GM23338 (cell line): ENCODE results near the gene CIZ1. TPM values are rescaled to one million over a fixed set of nuclear protein-coding genes. Genes with fewer than 3 reads are reported as not detected.

Experiments used
- ATAC-seq: fragments of 200-7000 bp; cut with Tn5 transposase; 3 replicates; pipeline ENCODE4 v1.9.1; 2020
- DNase-seq: peaks from one replicate; pipeline ENCODE4 v3.0.0-alpha.2; 2015; ENCODE audit warnings: low spot score
- H2AFZ ChIP-seq: fragments of 200-600 bp; sonication (generic); 2 replicates; pipeline ENCODE4 v1.8.0; 2016; ENCODE audit warnings: antibody characterized with exemption, mild to moderate bottlenecking, moderate library complexity
- H3F3A ChIP-seq: fragments of 200-600 bp; sonication (generic); replicated peaks from 2 replicates; pipeline ENCODE4 v1.8.0; 2017; ENCODE audit warnings: antibody characterized with exemption, mixed run types, low read depth
- H3K27ac ChIP-seq: fragments of 200-600 bp; sonication (generic); 2 replicates; pipeline ENCODE4 v1.6.1; 2016; ENCODE audit warnings: low read depth
- H3K27me3 ChIP-seq: fragments of 200-600 bp; sonication (generic); 2 replicates; pipeline ENCODE4 v1.8.0; 2016; ENCODE audit warnings: mild to moderate bottlenecking, mixed run types, moderate library complexity; ENCODE audit not compliant: insufficient read depth
- H3K36me3 ChIP-seq: fragments of 200-600 bp; sonication (generic); 2 replicates; pipeline ENCODE4 v1.8.0; 2016; ENCODE audit warnings: mild to moderate bottlenecking; ENCODE audit not compliant: insufficient read depth
- H3K4me1 ChIP-seq: fragments of 200-600 bp; sonication (generic); 2 replicates; pipeline ENCODE4 v1.8.0; 2016; ENCODE audit warnings: mild to moderate bottlenecking, moderate library complexity; ENCODE audit not compliant: insufficient read depth
- H3K4me2 ChIP-seq: fragments of 200-600 bp; sonication (generic); 2 replicates; pipeline ENCODE4 v1.7.1; 2017; ENCODE audit warnings: mixed run types
- H3K4me3 ChIP-seq: fragments of 200-600 bp; sonication (generic); 2 replicates; pipeline ENCODE4 v1.6.1; 2016; ENCODE audit warnings: mixed run types
- H3K79me2 ChIP-seq: fragments of 200-600 bp; sonication (generic); replicated peaks from 2 replicates; pipeline ENCODE4 v1.8.0; 2017; ENCODE audit warnings: mild to moderate bottlenecking; ENCODE audit not compliant: insufficient read depth
- H3K9me2 ChIP-seq: fragments of 200-600 bp; sonication (generic); 2 replicates; pipeline ENCODE4 v1.8.0; 2017; ENCODE audit not compliant: insufficient read depth
- H4K20me1 ChIP-seq: fragments of 200-600 bp; sonication (generic); replicated peaks from 2 replicates; pipeline ENCODE4 v1.8.0; 2017; ENCODE audit warnings: mild to moderate bottlenecking; ENCODE audit not compliant: insufficient read depth
- H3K27ac Mint-ChIP-seq: 2 replicates; pipeline ENCODE4 v1.8.0; 2020; ENCODE audit warnings: inconsistent platforms, mild to moderate bottlenecking, moderate library complexity, mixed read lengths
- H3K27me3 Mint-ChIP-seq: 3 replicates; pipeline ENCODE4 v1.8.0; 2022; ENCODE audit warnings: low read depth, mild to moderate bottlenecking, moderate library complexity, mixed read lengths, inconsistent platforms; ENCODE audit not compliant: insufficient read depth, poor library complexity
- H3K36me3 Mint-ChIP-seq: 3 replicates; pipeline ENCODE4 v1.8.0; 2021; ENCODE audit warnings: low read depth, mild to moderate bottlenecking, inconsistent platforms, moderate library complexity, mixed read lengths
- H3K4me1 Mint-ChIP-seq: 3 replicates; pipeline ENCODE4 v1.8.0; 2020; ENCODE audit warnings: mild to moderate bottlenecking, inconsistent platforms, mixed read lengths
- H3K4me3 Mint-ChIP-seq: 3 replicates; pipeline ENCODE4 v1.8.0; 2021; ENCODE audit warnings: moderate library complexity, mild to moderate bottlenecking, inconsistent platforms, mixed read lengths
- H3K9me3 Mint-ChIP-seq: 3 replicates; pipeline ENCODE4 v1.8.0; 2020; ENCODE audit warnings: moderate library complexity, mild to moderate bottlenecking, inconsistent platforms, mixed read lengths
- CREB1 ChIP-seq: fragments of 250-450 bp; sonication (Bioruptor Pico); IDR thresholded peaks from 2 replicates; pipeline ENCODE4 v1.5.0; 2020; ENCODE audit warnings: low read depth, mild to moderate bottlenecking, moderate library complexity
- ETS1 ChIP-seq: IDR thresholded peaks from 2 replicates; pipeline ENCODE4 v1.6.1; 2016; ENCODE audit warnings: antibody characterized with exemption
- EZH2 ChIP-seq: fragments of 200-600 bp; sonication (generic); IDR thresholded peaks from one replicate; pipeline ENCODE4 v1.8.0; 2017; ENCODE audit warnings: antibody characterized with exemption, mild to moderate bottlenecking, low read depth; ENCODE audit not compliant: unreplicated experiment
- JUNB ChIP-seq: IDR thresholded peaks from one replicate; pipeline ENCODE4 v1.6.1; 2016; ENCODE audit warnings: antibody characterized with exemption; ENCODE audit not compliant: unreplicated experiment
- NANOG ChIP-seq: IDR thresholded peaks from 2 replicates; pipeline ENCODE4 v1.6.1; 2016; ENCODE audit warnings: antibody characterized with exemption, borderline replicate concordance
- POLR2AphosphoS5 ChIP-seq: IDR thresholded peaks from 2 replicates; pipeline ENCODE4 v1.6.1; 2016; ENCODE audit warnings: antibody characterized with exemption, low read depth
- REST ChIP-seq: IDR thresholded peaks from one replicate; pipeline ENCODE4 v1.6.1; 2018; ENCODE audit warnings: antibody characterized with exemption; ENCODE audit not compliant: unreplicated experiment
- STAT1 ChIP-seq: IDR thresholded peaks from one replicate; pipeline ENCODE4 v1.6.1; 2016; ENCODE audit warnings: antibody characterized with exemption; ENCODE audit not compliant: unreplicated experiment
- ZNF114 ChIP-seq: fragments of 250-450 bp; sonication (Bioruptor Pico); IDR thresholded peaks from 2 replicates; pipeline ENCODE4 v1.5.0; 2020; ENCODE audit warnings: mild to moderate bottlenecking, moderate library complexity
- ZNF331 ChIP-seq: fragments of 250-450 bp; sonication (Bioruptor Pico); IDR thresholded peaks from 2 replicates; pipeline ENCODE4 v1.5.0; 2020; ENCODE audit warnings: low read depth, mild to moderate bottlenecking, moderate library complexity
- polyA plus RNA-seq: library from polyadenylated mRNA; unstranded; fragments of >200 nt; fragmentation: Nextera tagmentation; extraction: Ambion mirVana; gene quantifications from 2 replicates; pipeline ENCODE4 v1.2.1, GENCODE V29; 2016
- total RNA-seq: library from RNA; depleted of rRNA; stranded (reverse); fragments of >200 nt; shearing (Covaris generic); gene quantifications from 2 replicates; pipeline ENCODE4 v1.2.3, GENCODE V29; 2014
- TF ChIP-seq, protein P1 (sequence below), 2 experiments: fragments of 200-600 bp in 1 of 2; sonication (generic) in 1 of 2; conservative IDR thresholded peaks; 2 replicates each; pipeline versions ENCODE4 v1.5.1 to v1.6.1; 2016 to 2017; ENCODE audit warnings: antibody characterized with exemption in 2 of 2, low read depth in 2 of 2, mild to moderate bottlenecking in 2 of 2, moderate library complexity in 1 of 2
- TF ChIP-seq, protein P2 (sequence below): fragments of 250-450 bp; sonication (Bioruptor Pico); IDR thresholded peaks from 2 replicates; pipeline ENCODE4 v1.5.0; 2020; ENCODE audit warnings: mild to moderate bottlenecking, moderate library complexity

CIZ1 gene
- total and polyA plus RNA-seq, 2 experiments from 2014 or later = 49.6 to 61.4 TPM

GRCh38 chr9:128120061-128120740 is 71.2 kb downstream of the CIZ1 start:
- Mint-ChIP-seq H3K4me3 (no peak overlapping the region), H3K27me3 (peaks cover 23% of the 10 kb centered on the region), H3K4me1 (peaks cover 12% of the 10 kb centered on the region), H3K9me3 (no peaks in the 10 kb centered on the region), H3K36me3 (peaks cover 37% of the 10 kb centered on the region), H3K27ac (no peak overlapping the region)
- peaks cover 7% of the 10 kb centered on the region; the same call in 1 of the 2 replicates for H3K79me2 ChIP-seq
- TF ChIP-seq, protein P1, sequence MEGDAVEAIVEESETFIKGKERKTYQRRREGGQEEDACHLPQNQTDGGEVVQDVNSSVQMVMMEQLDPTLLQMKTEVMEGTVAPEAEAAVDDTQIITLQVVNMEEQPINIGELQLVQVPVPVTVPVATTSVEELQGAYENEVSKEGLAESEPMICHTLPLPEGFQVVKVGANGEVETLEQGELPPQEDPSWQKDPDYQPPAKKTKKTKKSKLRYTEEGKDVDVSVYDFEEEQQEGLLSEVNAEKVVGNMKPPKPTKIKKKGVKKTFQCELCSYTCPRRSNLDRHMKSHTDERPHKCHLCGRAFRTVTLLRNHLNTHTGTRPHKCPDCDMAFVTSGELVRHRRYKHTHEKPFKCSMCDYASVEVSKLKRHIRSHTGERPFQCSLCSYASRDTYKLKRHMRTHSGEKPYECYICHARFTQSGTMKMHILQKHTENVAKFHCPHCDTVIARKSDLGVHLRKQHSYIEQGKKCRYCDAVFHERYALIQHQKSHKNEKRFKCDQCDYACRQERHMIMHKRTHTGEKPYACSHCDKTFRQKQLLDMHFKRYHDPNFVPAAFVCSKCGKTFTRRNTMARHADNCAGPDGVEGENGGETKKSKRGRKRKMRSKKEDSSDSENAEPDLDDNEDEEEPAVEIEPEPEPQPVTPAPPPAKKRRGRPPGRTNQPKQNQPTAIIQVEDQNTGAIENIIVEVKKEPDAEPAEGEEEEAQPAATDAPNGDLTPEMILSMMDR (conservative IDR thresholded peaks at IDR 0.05; ENCODE audit: low read depth in 2 of 2) = no peak
- no peak for TF ChIP-seq STAT1
- no peak for TF ChIP-seq CREB1 (CRISPR knock-in tag)
- no peak for TF ChIP-seq REST
- TF ChIP-seq ZNF114 = no peak
- TF ChIP-seq, protein P2, sequence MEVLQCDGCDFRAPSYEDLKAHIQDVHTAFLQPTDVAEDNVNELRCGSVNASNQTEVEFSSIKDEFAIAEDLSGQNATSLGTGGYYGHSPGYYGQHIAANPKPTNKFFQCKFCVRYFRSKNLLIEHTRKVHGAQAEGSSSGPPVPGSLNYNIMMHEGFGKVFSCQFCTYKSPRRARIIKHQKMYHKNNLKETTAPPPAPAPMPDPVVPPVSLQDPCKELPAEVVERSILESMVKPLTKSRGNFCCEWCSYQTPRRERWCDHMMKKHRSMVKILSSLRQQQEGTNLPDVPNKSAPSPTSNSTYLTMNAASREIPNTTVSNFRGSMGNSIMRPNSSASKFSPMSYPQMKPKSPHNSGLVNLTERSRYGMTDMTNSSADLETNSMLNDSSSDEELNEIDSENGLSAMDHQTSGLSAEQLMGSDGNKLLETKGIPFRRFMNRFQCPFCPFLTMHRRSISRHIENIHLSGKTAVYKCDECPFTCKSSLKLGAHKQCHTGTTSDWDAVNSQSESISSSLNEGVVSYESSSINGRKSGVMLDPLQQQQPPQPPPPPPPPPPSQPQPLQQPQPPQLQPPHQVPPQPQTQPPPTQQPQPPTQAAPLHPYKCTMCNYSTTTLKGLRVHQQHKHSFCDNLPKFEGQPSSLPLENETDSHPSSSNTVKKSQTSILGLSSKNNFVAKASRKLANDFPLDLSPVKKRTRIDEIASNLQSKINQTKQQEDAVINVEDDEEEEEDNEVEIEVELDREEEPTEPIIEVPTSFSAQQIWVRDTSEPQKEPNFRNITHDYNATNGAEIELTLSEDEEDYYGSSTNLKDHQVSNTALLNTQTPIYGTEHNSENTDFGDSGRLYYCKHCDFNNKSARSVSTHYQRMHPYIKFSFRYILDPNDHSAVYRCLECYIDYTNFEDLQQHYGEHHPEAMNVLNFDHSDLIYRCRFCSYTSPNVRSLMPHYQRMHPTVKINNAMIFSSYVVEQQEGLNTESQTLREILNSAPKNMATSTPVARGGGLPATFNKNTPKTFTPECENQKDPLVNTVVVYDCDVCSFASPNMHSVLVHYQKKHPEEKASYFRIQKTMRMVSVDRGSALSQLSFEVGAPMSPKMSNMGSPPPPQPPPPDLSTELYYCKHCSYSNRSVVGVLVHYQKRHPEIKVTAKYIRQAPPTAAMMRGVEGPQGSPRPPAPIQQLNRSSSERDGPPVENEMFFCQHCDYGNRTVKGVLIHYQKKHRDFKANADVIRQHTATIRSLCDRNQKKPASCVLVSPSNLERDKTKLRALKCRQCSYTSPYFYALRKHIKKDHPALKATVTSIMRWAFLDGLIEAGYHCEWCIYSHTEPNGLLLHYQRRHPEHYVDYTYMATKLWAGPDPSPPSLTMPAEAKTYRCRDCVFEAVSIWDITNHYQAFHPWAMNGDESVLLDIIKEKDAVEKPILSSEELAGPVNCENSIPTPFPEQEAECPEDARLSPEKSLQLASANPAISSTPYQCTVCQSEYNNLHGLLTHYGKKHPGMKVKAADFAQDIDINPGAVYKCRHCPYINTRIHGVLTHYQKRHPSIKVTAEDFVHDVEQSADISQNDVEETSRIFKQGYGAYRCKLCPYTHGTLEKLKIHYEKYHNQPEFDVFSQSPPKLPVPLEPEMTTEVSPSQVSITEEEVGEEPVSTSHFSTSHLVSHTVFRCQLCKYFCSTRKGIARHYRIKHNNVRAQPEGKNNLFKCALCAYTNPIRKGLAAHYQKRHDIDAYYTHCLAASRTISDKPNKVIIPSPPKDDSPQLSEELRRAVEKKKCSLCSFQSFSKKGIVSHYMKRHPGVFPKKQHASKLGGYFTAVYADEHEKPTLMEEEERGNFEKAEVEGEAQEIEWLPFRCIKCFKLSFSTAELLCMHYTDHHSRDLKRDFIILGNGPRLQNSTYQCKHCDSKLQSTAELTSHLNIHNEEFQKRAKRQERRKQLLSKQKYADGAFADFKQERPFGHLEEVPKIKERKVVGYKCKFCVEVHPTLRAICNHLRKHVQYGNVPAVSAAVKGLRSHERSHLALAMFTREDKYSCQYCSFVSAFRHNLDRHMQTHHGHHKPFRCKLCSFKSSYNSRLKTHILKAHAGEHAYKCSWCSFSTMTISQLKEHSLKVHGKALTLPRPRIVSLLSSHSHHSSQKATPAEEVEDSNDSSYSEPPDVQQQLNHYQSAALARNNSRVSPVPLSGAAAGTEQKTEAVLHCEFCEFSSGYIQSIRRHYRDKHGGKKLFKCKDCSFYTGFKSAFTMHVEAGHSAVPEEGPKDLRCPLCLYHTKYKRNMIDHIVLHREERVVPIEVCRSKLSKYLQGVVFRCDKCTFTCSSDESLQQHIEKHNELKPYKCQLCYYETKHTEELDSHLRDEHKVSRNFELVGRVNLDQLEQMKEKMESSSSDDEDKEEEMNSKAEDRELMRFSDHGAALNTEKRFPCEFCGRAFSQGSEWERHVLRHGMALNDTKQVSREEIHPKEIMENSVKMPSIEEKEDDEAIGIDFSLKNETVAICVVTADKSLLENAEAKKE (CRISPR knock-in tag) = no peak
- no peak for TF ChIP-seq POLR2AphosphoS5
- TF ChIP-seq NANOG = no peak
- TF ChIP-seq JUNB = no peak
- no peak for TF ChIP-seq EZH2
- TF ChIP-seq ETS1 = no peak
- no peak for TF ChIP-seq ZNF331 (CRISPR knock-in tag)
- H3K4me3 ChIP-seq = no peak overlapping the region
- peaks cover 6% of the 10 kb centered on the region; the same call in 1 of the 2 replicates for H3K4me1 ChIP-seq
- no peaks in the 10 kb centered on the region for H3K9me2 ChIP-seq
- H2AFZ ChIP-seq = no peak overlapping the region
- H3K36me3 ChIP-seq = 0 out of 2 replicates have a peak, but pooled peaks cover 4% of the 10 kb centered on the region
- no peak overlapping the region for H3K4me2 ChIP-seq
- DNase-seq = no peak
- peaks cover 9% of the 10 kb centered on the region for H4K20me1 ChIP-seq
- no peaks in the 10 kb centered on the region for H3K27me3 ChIP-seq
- no peak overlapping the region for H3K27ac ChIP-seq
- no peak for ATAC-seq
- H3F3A ChIP-seq = peaks cover 7% of the 10 kb centered on the region; the same call in 1 of the 2 replicates
